ENCODE results near the gene CNTNAP4. TPM values are rescaled to one million over a fixed set of nuclear protein-coding genes. Genes with fewer than 3 reads are reported as not detected.

Gene CNTNAP4
- total RNA-seq, 1 experiment from 2014 or later, result not detected

DNA sequence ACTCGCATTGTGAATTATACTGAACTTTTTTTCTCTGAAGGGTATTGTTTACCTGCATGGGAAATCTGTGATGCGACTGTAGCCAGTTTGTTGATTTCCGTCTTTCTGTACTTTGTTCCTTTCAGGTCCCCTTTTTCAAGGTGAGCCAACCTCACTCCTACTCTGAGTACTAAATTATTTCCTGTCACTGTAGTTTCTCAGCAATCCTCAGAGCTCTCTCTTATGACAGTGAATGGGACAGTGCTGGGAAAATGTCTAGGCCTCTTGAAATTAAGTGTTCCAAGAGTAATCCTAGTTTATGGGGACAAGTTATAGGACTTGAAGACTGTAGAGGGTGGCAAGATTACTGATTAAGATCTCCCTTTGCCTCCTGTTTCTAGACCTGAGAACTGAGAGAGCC lies 167.6 kb downstream of the CNTNAP4 start:
- no peak overlapping the region for H3K18ac ChIP-seq (ENCODE audit: insufficient read length, low read depth, low read length)
- no peak overlapping the region for H3K4me2 ChIP-seq (ENCODE audit: insufficient read depth, insufficient read length, low read length)
- no peaks in the 10 kb centered on the region for H3K27me3 ChIP-seq (ENCODE audit: insufficient read depth, low read length)
- Mint-ChIP-seq H3K27me3 (ENCODE audit: low read depth) (peaks cover 15% of the 10 kb centered on the region), H3K4me1 (no peaks in the 10 kb centered on the region), H3K4me3 (no peak overlapping the region), H3K9me3 (no peaks in the 10 kb centered on the region), H3K36me3 (ENCODE audit: insufficient read depth in 1 of 3, low read depth in 3 of 3) (no peaks in the 10 kb centered on the region), H3K27ac (no peak overlapping the region)
- H3K56ac ChIP-seq (ENCODE audit: insufficient read length, low read depth, low read length), result no peak overlapping the region
- no peak overlapping the region for H4K91ac ChIP-seq (ENCODE audit: insufficient read length, low read depth, low read length)
- H3K14ac ChIP-seq (ENCODE audit: insufficient read depth, low read length), result no peak overlapping the region
- H2BK120ac ChIP-seq (ENCODE audit: low read depth, low read length, poor library complexity, severe bottlenecking), result no peak overlapping the region
- H4K5ac ChIP-seq (ENCODE audit: insufficient read length, low read depth, low read length), result no peak overlapping the region
- H3K23me2 ChIP-seq (ENCODE audit: insufficient read length, low read depth, low read length, poor library complexity, severe bottlenecking), result no peaks in the 10 kb centered on the region
- no peaks in the 10 kb centered on the region for H3K4me1 ChIP-seq (ENCODE audit: insufficient read depth, low read length)
- H3K9me3 ChIP-seq (ENCODE audit: control insufficient read depth, low read depth, low read length), result no peaks in the 10 kb centered on the region
- H3K79me1 ChIP-seq (ENCODE audit: insufficient read depth, low read depth, low read length, poor library complexity, severe bottlenecking), result no peaks in the 10 kb centered on the region
- no peak overlapping the region for H4K8ac ChIP-seq (replicated peaks; ENCODE audit: insufficient read length, low read depth, low read length)
- no peak overlapping the region for H3K4ac ChIP-seq (ENCODE audit: low read depth, low read length)
- H2BK12ac ChIP-seq (ENCODE audit: insufficient read length, low read depth, low read length), result no peak overlapping the region
- no peaks in the 10 kb centered on the region for H3K79me2 ChIP-seq (ENCODE audit: insufficient read depth, low read length)
- no peak overlapping the region for H2BK20ac ChIP-seq (ENCODE audit: low read depth, low read length, poor library complexity, severe bottlenecking)
- H2BK5ac ChIP-seq (ENCODE audit: insufficient read length, low read length), result no peak overlapping the region
- no peaks in the 10 kb centered on the region for H4K20me1 ChIP-seq (ENCODE audit: control insufficient read depth, insufficient read depth, insufficient read length)
- H2AK5ac ChIP-seq (ENCODE audit: insufficient read length, low read length), result no peak overlapping the region
- TF ChIP-seq, protein P1, sequence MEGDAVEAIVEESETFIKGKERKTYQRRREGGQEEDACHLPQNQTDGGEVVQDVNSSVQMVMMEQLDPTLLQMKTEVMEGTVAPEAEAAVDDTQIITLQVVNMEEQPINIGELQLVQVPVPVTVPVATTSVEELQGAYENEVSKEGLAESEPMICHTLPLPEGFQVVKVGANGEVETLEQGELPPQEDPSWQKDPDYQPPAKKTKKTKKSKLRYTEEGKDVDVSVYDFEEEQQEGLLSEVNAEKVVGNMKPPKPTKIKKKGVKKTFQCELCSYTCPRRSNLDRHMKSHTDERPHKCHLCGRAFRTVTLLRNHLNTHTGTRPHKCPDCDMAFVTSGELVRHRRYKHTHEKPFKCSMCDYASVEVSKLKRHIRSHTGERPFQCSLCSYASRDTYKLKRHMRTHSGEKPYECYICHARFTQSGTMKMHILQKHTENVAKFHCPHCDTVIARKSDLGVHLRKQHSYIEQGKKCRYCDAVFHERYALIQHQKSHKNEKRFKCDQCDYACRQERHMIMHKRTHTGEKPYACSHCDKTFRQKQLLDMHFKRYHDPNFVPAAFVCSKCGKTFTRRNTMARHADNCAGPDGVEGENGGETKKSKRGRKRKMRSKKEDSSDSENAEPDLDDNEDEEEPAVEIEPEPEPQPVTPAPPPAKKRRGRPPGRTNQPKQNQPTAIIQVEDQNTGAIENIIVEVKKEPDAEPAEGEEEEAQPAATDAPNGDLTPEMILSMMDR (conservative IDR thresholded peaks at IDR 0.05), result no peak
- no peak overlapping the region for H2BK15ac ChIP-seq (ENCODE audit: low read depth, low read length)
- no peak overlapping the region for H3K27ac ChIP-seq (ENCODE audit: insufficient read length, low read depth, low read length)
- H3T11ph ChIP-seq (ENCODE audit: low read length), result no peak overlapping the region
- no peak for DNase-seq
- no peak overlapping the region for H3K23ac ChIP-seq (ENCODE audit: insufficient read length, low read depth, low read length)
- no peak overlapping the region for H2AFZ ChIP-seq (ENCODE audit: low read length)
- H3K9ac ChIP-seq (ENCODE audit: extremely low read depth, insufficient read length, low read length), result no peak overlapping the region
- no CpG with 5 or more reads among the region's 3 CpGs for WGBS (ENCODE audit: extremely low coverage, insufficient read length, low lambda C conversion rate)

Data from H9 (cell line).